HG03103 (cell line): ENCODE measurements around the gene LIN7B.
"Not testable (repeated sequence)": the region's sequence is repeated elsewhere in the genome, so short reads cannot be mapped to it uniquely, and the experiment has no call there.

Source experiments
- ATAC-seq: cut with Tn5 transposase; IDR thresholded peaks from one replicate; pipeline ENCODE4 v1.9.1; 2021; ENCODE audit warnings: low read depth; ENCODE audit not compliant: unreplicated experiment

LIN7B gene

GRCh38 chr19:49141352-49141751 is 27.2 kb downstream of the LIN7B start:
- no peak for ATAC-seq

DNA sequence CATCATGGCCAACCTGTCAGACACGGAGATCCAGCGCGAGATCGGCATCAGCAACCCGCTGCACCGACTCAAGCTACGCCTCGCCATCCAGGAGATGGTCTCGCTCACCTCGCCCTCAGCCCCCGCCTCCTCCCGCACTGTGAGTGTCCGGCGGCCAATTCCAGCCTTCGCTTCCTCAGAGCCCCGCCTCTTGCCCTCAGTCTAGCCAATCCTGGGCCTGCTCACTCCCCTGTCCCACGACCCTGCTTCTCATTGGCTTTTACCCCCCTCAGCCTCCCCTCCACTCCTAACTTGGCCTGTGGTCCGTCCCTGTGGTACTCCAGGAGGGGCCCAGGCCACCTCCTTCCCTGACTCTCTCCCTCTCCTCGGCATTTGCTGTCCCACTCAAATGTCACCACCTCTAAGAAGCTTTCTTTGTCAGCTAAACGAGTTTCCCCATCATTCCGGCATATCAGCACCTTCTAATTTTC is 28.7 kb downstream of the LIN7B start:
- no peak for ATAC-seq

GRCh38 chr19:49145573-49146407 is 31.6 kb downstream of the LIN7B start:
- ATAC-seq: no peak

DNA sequence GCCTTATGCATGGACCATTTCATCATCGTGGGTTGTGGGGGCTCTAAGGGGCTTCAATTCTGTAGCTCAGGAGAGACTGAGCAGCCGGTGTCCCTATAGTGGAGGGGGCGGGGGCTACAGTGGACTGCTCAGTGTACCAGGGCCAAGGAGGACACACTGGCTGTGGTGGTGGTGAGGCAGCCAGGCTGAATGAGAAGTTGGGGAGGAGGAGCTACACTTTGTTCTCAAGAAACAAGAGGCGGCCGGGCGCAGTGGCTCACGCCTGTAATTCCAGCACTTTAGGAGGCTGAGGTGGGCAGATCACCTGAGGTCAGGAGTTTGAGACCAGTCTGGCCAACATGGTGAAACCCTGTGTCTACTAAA is 32.2 kb downstream of the LIN7B start:
- not testable (repeated sequence) for ATAC-seq

- ATAC-seq: no peak
Measured at GRCh38 chr19:49148044-49148682, 34.0 kb downstream of the LIN7B start.

GRCh38 chr19:49148784-49149651 is 34.8 kb downstream of the LIN7B start:
- no peak for ATAC-seq

- ATAC-seq: no peak
Measured at GRCh38 chr19:49149652-49150105, 35.5 kb downstream of the LIN7B start.

- no peak for ATAC-seq
Measured at GRCh38 chr19:49150106-49150943, 36.2 kb downstream of the LIN7B start.

- no peak for ATAC-seq
Measured at GRCh38 chr19:49150944-49151243, 36.7 kb downstream of the LIN7B start.

- no peak for ATAC-seq
Measured at GRCh38 chr19:49151267-49152118, 37.3 kb downstream of the LIN7B start.

DNA sequence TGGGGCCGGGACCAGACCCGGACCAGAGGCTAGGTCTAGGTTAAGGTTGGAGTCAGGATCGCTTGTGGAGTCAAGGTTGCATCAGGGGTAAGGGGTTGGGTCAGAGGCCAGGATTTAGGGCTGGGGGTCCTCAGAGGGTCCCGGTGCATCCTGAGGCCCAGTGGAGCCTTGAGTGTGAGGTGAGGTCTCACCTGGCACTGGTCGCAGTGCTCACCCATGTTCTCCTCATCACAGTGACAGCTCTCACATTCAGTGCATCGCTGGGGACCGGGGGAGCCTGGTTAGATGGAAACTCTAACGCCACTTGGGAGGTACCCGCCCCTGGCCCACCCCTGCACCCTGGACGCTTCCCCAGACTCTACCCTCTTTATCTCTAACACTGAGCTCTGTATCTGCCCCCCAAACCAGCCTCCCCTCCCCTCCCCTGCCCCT is 38.0 kb downstream of the LIN7B start:
- ATAC-seq: no peak

- ATAC-seq: no peak
Measured at GRCh38 chr19:49153167-49153809, 39.1 kb downstream of the LIN7B start.

GRCh38 chr19:49154279-49154678 is 40.1 kb downstream of the LIN7B start:
- ATAC-seq: no peak

- no peak for ATAC-seq
Measured at GRCh38 chr19:49155005-49155819, 41.0 kb downstream of the LIN7B start, which contains the start of gene HRC. Gene HRC, minus strand, starts transcription at chr19:49155396. Its CDS starts 159 bp downstream, at chr19:49155237.

GRCh38 chr19:49155820-49156346 is 41.7 kb downstream of the LIN7B start:
- ATAC-seq: no peak

GRCh38 chr19:49157445-49158224 is 43.5 kb downstream of the LIN7B start, which contains the start of gene TRPM4:
Gene TRPM4, plus strand, starts transcription at chr19:49157792. Its CDS starts 75 bp downstream, at chr19:49157867.
- ATAC-seq: no peak
